Non-pigmented ciliary epithelial cell (primary cell): ENCODE measurements around the gene FASTKD1.

Experiments
- DNase-seq: peaks from one replicate; pipeline ENCODE4 v3.0.0-alpha.2; 2010; ENCODE audit warnings: low read depth

The FASTKD1 gene

DNA sequence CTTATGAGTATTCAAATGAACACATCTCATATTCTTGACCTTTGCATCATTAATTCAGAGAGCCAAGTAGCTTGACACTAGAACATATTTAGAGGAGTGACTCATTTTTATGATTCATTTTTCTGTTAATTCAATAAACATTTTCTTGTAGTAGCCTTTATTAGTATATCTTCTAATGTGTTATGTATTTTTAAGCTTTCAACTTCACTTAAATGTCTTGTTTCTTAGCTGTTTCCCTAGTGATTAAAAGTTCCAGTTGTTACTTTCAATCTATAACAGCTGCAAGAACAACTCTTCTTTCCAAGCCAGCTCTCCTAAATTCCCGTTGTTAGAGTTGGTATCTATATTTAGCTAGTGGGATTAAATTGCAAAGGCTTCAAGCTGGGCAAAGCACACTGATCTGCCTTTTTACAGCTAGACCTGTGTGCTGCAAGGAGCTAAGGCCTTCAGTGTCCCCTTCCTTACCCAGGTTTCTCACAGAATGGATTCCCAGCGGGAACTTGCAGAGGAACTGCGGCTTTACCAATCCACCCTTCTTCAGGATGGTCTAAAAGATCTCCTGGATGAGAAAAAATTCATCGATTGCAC lies 64.3 kb downstream of the FASTKD1 start, which contains the start of gene KLHL41:
TSS of gene KLHL41 (plus strand) at position 405 of the 588 bp plus-strand sequence. CDS start at position 482, 77 bp downstream.
- no peak for DNase-seq

DNA sequence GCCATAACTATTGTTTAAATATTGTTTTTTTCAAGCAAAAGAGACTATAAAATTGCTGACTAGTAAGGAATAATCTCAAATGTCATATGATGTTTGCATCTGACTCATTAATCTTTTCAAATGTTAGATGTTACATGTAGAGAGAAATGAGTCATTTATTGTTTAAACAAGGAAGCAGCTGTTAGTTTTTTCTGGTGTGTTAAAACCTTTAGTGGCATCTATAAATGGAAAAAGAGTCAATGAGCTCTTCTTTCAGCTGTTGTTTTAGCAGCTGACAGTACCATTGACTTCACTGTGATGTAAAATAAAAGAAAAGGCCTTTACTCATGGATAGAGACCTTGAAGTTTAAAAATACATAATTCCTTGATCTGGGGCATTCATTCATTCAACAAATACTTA lies 66.0 kb downstream of the FASTKD1 start:
- no peak for DNase-seq

DNA sequence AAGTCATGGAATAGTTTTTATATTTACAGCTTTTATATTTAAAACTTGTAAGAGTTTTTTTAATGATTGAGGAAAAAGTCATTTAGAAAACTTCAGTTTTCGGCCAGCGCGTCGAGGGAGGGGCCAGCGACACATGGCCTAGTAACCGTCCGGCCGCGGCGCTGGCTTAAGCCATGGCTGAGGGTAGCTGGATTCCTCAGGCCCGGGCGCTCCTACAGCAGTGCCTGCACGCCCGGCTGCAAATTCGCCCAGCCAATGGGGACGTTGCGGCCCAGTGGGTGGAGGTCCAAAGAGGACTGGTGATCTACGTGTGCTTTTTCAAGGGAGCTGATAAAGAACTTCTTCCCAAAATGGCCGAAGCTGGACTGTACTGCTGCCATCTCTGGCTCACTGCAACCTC lies 69.0 kb downstream of the FASTKD1 start:
- DNase-seq = no peak

DNA sequence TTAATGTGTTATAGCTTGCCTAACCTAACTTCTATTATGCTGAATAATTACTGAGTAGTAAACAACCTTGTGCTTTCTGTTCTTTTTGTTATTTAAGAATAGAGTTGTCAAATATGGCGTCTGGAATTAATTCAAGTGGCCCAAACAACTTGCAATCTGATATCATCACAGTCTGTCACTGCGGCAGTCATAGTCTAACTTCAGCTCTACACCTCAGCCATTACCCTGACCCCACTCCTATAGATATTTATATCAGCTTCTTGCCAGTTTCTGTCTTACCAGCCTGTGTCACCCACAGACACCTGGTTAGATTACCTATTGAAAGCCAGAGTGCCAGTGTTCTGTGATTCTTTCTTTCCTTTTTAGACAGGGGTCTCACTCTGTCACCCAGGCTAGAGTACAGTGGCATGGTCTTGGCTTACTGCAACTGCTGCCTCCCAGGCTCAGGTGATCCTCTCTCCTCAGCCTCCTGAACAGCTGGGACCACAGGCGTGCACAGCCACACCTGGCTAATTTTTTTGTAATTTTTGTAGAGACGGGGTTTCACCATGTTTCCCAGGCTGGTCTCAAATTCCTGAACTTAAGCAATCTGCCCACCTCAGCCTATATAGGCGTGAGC lies 78.2 kb downstream of the FASTKD1 start:
- no peak for DNase-seq

DNA sequence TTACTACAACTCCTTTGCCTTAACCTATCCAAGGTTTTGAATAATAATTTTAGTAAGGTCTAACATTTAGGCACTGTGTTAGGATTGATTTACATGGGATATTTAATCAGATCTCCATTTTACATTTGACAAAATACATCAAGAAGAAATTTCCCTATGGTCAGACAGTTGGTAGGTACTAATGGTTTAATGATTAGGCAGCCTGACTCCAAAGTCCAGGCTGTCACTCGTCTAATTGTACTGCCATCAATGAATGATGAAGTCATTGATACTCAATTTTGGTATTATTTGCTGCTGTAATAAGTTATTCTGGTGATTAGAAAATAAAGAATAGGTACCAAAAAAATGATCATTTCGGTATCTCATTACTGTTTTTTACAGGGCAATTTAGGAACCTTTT lies 80.3 kb downstream of the FASTKD1 start:
- DNase-seq = no peak

DNA sequence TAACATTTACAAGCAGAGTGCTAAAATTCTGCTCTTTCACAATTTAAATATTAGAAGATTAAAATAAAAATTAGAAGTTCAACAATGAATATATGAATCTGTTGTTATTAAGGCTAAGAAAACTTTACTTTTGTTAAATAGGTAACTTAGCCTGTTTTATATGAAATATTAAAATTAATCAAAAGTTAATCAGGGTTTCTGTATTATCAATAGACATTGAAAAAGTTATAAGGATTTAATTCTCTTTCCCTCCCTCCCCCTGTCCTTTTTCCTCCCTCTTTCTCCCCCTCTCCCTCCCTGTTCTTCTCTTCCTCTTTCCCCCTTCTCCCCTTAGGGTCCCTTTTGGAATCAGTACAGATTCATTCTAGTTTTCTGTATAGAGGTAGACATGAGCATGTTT lies 82.3 kb downstream of the FASTKD1 start:
- DNase-seq = no peak

DNA sequence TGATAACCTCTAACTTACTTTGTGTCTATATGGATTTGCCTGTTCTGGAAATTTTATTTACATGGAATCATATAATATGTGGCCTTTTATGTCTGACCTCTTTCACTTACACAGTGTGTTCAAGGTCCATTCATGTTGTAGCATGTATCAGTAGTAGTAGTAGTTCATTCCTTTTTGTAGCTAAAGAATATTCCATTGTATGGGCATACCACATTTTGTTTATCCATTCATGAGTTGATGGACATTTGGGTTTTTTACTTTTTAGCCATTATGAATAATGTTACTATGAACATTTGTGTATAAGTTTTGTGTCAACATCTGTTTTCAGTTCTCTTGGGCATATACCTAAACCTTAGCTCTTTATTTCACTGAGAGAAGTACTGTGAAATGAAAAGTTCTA lies 82.8 kb downstream of the FASTKD1 start:
- DNase-seq = no peak

DNA sequence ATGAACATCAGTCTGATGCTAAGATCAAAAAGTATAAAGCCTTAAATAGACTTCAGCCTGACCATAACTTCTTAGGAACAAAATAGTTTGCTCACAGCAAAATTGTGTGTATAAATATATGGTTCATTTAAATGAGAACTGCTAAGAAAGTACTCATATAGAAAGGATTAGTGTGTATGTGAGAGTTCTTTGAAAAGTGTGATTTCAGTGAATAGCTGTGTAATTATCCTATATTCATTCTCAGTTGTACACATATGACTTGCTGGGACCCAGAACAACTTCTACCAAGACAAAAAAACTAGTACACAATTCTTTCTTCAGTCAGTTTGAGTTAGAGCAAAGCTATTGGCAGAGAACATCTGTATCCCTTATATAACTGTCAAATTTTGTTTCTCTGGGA lies 87.2 kb downstream of the FASTKD1 start:
- DNase-seq = no peak

DNA sequence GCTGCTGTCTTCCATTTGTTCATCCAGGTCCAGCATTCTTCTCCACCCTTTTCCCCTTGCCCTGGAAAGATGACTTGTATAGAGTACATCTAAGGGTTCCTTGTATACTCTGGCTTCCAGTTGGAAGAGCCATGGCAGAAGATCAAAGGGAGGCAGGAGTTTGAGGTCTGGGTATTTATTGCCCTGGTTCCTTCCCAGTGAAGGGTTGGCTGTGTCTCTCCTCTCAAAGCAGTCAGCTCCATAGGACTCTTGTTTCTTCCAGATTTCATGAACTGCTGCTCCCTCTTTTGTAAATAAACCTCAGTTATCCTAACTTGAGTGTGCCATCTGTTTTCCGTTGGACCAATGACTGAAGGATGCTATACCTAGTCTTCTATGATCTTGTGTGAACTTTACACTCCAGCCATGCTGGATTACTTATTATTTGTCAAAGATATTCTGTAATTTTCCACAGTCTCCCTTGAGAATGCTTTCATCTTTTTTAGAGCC lies 88.0 kb downstream of the FASTKD1 start:
- no peak for DNase-seq

DNA sequence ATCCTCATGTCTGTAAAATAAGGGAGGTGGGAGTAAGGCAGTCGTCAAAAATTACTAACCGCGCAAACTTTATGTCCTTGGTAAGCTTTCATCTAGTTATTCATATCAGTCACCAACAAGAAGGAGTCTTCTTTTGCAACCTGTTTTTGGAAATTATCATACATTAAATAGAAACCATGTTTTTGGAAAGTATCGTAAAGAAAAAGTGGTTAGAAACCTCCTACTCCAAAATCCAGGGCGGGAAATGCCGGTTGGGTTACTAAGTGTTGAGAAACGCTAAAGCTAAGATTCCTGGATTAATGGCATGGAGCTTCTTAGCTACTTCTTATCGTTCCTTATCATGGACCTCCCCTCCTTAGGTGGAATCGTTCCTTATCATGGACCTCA lies 93.6 kb downstream of the FASTKD1 start:
- DNase-seq = no peak
